Measurements from ENCODE around the gene CLEC4G. TPM values are rescaled to one million over a fixed set of nuclear protein-coding genes. Genes with fewer than 3 reads are reported as not detected.

CLEC4G gene
- total RNA-seq, 1 experiment from 2014 or later = 0.55 TPM

- ATAC-seq = no peak; the same call in 1 of the 2 replicates
- H3K4me3 Mint-ChIP-seq = no peak overlapping the region
- peaks cover 15% of the 10 kb centered on the region for H3K9me3 Mint-ChIP-seq
- no peak overlapping the region for H3K27ac Mint-ChIP-seq
- H3K4me1 Mint-ChIP-seq = no peaks in the 10 kb centered on the region
- POLR2A ChIA-PET = no interaction called here
- TF ChIP-seq TEAD1 (CRISPR knock-in tag; IDR thresholded peaks at IDR 0.05) = no peak
- TF ChIP-seq ZNF219 (CRISPR knock-in tag; IDR thresholded peaks at IDR 0.05; ENCODE audit: borderline replicate concordance) = no peak
- no peak for TF ChIP-seq JUN (CRISPR knock-in tag; IDR thresholded peaks at IDR 0.05)
- no peak for TF ChIP-seq ATF3 (CRISPR knock-in tag; conservative IDR thresholded peaks at IDR 0.05)
- no peak for TF ChIP-seq NR3C1 (CRISPR knock-in tag; conservative IDR thresholded peaks at IDR 0.05; ENCODE audit: low read depth)
- TF ChIP-seq ATF6 (CRISPR knock-in tag; IDR thresholded peaks at IDR 0.05) = no peak
- TF ChIP-seq TCF7 (CRISPR knock-in tag; IDR thresholded peaks at IDR 0.05; ENCODE audit: low read depth) = no peak
- TF ChIP-seq ERG (CRISPR knock-in tag; IDR thresholded peaks at IDR 0.05) = no peak
- TF ChIP-seq ATF2 (CRISPR knock-in tag; IDR thresholded peaks at IDR 0.05; ENCODE audit: borderline replicate concordance, low read depth) = no peak
- TF ChIP-seq NR2C2 (CRISPR knock-in tag; IDR thresholded peaks at IDR 0.05) = no peak
- no peak for TF ChIP-seq USF1 (CRISPR knock-in tag; IDR thresholded peaks at IDR 0.05)
- TF ChIP-seq ZNF532 (CRISPR knock-in tag; IDR thresholded peaks at IDR 0.05; ENCODE audit: borderline replicate concordance) = no peak
- no peak for TF ChIP-seq ELF4 (CRISPR knock-in tag; IDR thresholded peaks at IDR 0.05; ENCODE audit: low read depth)
- TF ChIP-seq IRF1 (CRISPR knock-in tag; IDR thresholded peaks at IDR 0.05) = no peak
- no peak for TF ChIP-seq ZBTB21 (CRISPR knock-in tag; IDR thresholded peaks at IDR 0.05; ENCODE audit: borderline replicate concordance)
- no peak for TF ChIP-seq SMAD3 (CRISPR knock-in tag; IDR thresholded peaks at IDR 0.05; ENCODE audit: borderline replicate concordance)
- no peak for TF ChIP-seq ZNF263 (CRISPR knock-in tag; IDR thresholded peaks at IDR 0.05; ENCODE audit: low read depth)
- no peak for TF ChIP-seq FOXP1 (CRISPR knock-in tag; IDR thresholded peaks at IDR 0.05; ENCODE audit: borderline replicate concordance)
- DNase-seq (ENCODE audit: low spot score) = no peak
- H3K36me3 Mint-ChIP-seq = no peaks in the 10 kb centered on the region
- peaks cover 37% of the 10 kb centered on the region for H3K27me3 Mint-ChIP-seq (ENCODE audit: low read depth)
- CTCF ChIA-PET = interaction anchor here (1.2 to 1.8 kb wide), 4 partner anchors 19 to 213 kb away, joined by 3 to 8 read pairs (median 6); partner anchors contain the start of gene TRAPPC5
Measured at GRCh38 chr19:7781157-7781556, 49.2 kb upstream of the CLEC4G start.
